ENCODE results near the gene C9orf153. TPM values are rescaled to one million over a fixed set of nuclear protein-coding genes. Genes with fewer than 3 reads are reported as not detected.

The C9orf153 gene
- total RNA-seq, 1 experiment from 2014 or later: 0.17 TPM

- peaks cover 9 to 18% of the 10 kb centered on the region in 2 experiments; a peak in 4 of 5 replicates for H3K9me3 Mint-ChIP-seq
- no peak overlapping the region for H3K14ac ChIP-seq (ENCODE audit: insufficient read depth, low read length)
- H2AFZ ChIP-seq (ENCODE audit: low read length): no peak overlapping the region
- DNase-seq: no peak
- no peak overlapping the region for H3T11ph ChIP-seq (ENCODE audit: low read length)
- no peaks in the 10 kb centered on the region for H3K27me3 Mint-ChIP-seq (ENCODE audit: low read depth)
- no peak overlapping the region for H2BK12ac ChIP-seq (ENCODE audit: insufficient read length, low read depth, low read length)
- H3K79me1 ChIP-seq (ENCODE audit: insufficient read depth, low read depth, low read length, poor library complexity, severe bottlenecking): no peaks in the 10 kb centered on the region
- H3K9ac ChIP-seq (ENCODE audit: extremely low read depth, insufficient read length, low read length): no peak overlapping the region
- H3K56ac ChIP-seq (ENCODE audit: insufficient read length, low read depth, low read length): no peak overlapping the region
- no peak overlapping the region for H2BK20ac ChIP-seq (ENCODE audit: low read depth, low read length, poor library complexity, severe bottlenecking)
- no peaks in the 10 kb centered on the region for H3K27me3 ChIP-seq (ENCODE audit: insufficient read depth, low read length)
- H3K23ac ChIP-seq (ENCODE audit: insufficient read length, low read depth, low read length): no peak overlapping the region
- H2BK120ac ChIP-seq (ENCODE audit: low read depth, low read length, poor library complexity, severe bottlenecking): no peak overlapping the region
- H4K5ac ChIP-seq (ENCODE audit: insufficient read length, low read depth, low read length): no peak overlapping the region
- no peak overlapping the region for H4K8ac ChIP-seq (replicated peaks; ENCODE audit: insufficient read length, low read depth, low read length)
- no peak overlapping the region for H2BK5ac ChIP-seq (ENCODE audit: insufficient read length, low read length)
- H3K27ac ChIP-seq (ENCODE audit: insufficient read length, low read depth, low read length): no peak overlapping the region
- no peaks in the 10 kb centered on the region for H3K23me2 ChIP-seq (ENCODE audit: insufficient read length, low read depth, low read length, poor library complexity, severe bottlenecking)
- no peak overlapping the region for H3K4me3 Mint-ChIP-seq
- peaks cover 0 to 5% of the 10 kb centered on the region in 2 experiments; a peak in 1 of 4 replicates for H3K4me1 Mint-ChIP-seq
- no peak overlapping the region for H3K4ac ChIP-seq (ENCODE audit: low read depth, low read length)
- H4K91ac ChIP-seq (ENCODE audit: insufficient read length, low read depth, low read length): no peak overlapping the region
- no peaks in the 10 kb centered on the region for H3K79me2 ChIP-seq (ENCODE audit: insufficient read depth, low read length)
- no peaks in the 10 kb centered on the region for H3K4me1 ChIP-seq (ENCODE audit: insufficient read depth, low read length)
- no peak overlapping the region for H3K18ac ChIP-seq (ENCODE audit: insufficient read length, low read depth, low read length)
- no peak overlapping the region for H2AK5ac ChIP-seq (ENCODE audit: insufficient read length, low read length)
- no peak overlapping the region for H3K4me2 ChIP-seq (ENCODE audit: insufficient read depth, insufficient read length, low read length)
- H3K36me3 Mint-ChIP-seq (ENCODE audit: insufficient read depth in 1 of 3, low read depth in 3 of 3): peaks cover 5 to 12% (median 11%) of the 10 kb centered on the region in 3 experiments
- no CpG with 5 or more reads among the region's 2 CpGs for WGBS (ENCODE audit: extremely low coverage, insufficient read length, low lambda C conversion rate)
- H3K9me3 ChIP-seq (ENCODE audit: control insufficient read depth, low read depth, low read length): peaks cover 9% of the 10 kb centered on the region
- TF ChIP-seq, protein P1, sequence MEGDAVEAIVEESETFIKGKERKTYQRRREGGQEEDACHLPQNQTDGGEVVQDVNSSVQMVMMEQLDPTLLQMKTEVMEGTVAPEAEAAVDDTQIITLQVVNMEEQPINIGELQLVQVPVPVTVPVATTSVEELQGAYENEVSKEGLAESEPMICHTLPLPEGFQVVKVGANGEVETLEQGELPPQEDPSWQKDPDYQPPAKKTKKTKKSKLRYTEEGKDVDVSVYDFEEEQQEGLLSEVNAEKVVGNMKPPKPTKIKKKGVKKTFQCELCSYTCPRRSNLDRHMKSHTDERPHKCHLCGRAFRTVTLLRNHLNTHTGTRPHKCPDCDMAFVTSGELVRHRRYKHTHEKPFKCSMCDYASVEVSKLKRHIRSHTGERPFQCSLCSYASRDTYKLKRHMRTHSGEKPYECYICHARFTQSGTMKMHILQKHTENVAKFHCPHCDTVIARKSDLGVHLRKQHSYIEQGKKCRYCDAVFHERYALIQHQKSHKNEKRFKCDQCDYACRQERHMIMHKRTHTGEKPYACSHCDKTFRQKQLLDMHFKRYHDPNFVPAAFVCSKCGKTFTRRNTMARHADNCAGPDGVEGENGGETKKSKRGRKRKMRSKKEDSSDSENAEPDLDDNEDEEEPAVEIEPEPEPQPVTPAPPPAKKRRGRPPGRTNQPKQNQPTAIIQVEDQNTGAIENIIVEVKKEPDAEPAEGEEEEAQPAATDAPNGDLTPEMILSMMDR (conservative IDR thresholded peaks at IDR 0.05): no peak
- no peaks in the 10 kb centered on the region for H4K20me1 ChIP-seq (ENCODE audit: control insufficient read depth, insufficient read depth, insufficient read length)
- H3K27ac Mint-ChIP-seq: no peak overlapping the region
- no peak overlapping the region for H2BK15ac ChIP-seq (ENCODE audit: low read depth, low read length)
These were observed 2.1 kb downstream of the C9orf153 start for GRCh38 chr9:86257391-86257790.

Measured in H9 (cell line).